Natural killer cell (primary cell): ENCODE measurements around the gene MRPS15. TPM values are rescaled to one million over a fixed set of nuclear protein-coding genes. Genes with fewer than 3 reads are reported as not detected.

ENCODE experiments used
- ATAC-seq, 3 donors: fragments of 150-1000 bp in 2 of 3; fragments of 200-7000 bp in 1 of 3; cut with Tn5 transposase; 1 replicate in 1 of 3; 2 replicates in 2 of 3; pipeline ENCODE4 v1.10.0; 2021; ENCODE audit warnings: mild to moderate bottlenecking in 2 of 3, moderate library complexity in 2 of 3
- DNase-seq, 2 donors: peaks; one replicate each; pipeline versions ENCODE4 v3.0.0 to v3.0.0-alpha.2; 2013 to 2021; ENCODE audit warnings: mixed read lengths in 1 of 2
- H3K27ac ChIP-seq: one replicate; pipeline ENCODE4 v1.5.1; 2013; ENCODE audit warnings: mild to moderate bottlenecking, low read length
- H3K27me3 ChIP-seq: one replicate; pipeline ENCODE4 v1.6.1; 2013; ENCODE audit warnings: low read length; ENCODE audit not compliant: control insufficient read depth, insufficient read depth
- H3K36me3 ChIP-seq: one replicate; pipeline ENCODE4 v1.6.1; 2013; ENCODE audit warnings: low read length; ENCODE audit not compliant: control insufficient read depth, insufficient read depth
- H3K4me1 ChIP-seq: one replicate; pipeline ENCODE4 v1.6.1; 2013; ENCODE audit warnings: low read length; ENCODE audit not compliant: control insufficient read depth, insufficient read depth
- H3K4me3 ChIP-seq: one replicate; pipeline ENCODE4 v1.5.1; 2013; ENCODE audit warnings: low read length
- H3K9me3 ChIP-seq: one replicate; pipeline ENCODE4 v1.6.1; 2013; ENCODE audit warnings: low read length; ENCODE audit not compliant: control insufficient read depth, insufficient read depth
- H3K27ac Mint-ChIP-seq, 2 donors: one replicate each; pipeline ENCODE4 v1.8.0; 2022; ENCODE audit warnings: mild to moderate bottlenecking in 2 of 2, mixed read lengths in 2 of 2, moderate library complexity in 1 of 2
- H3K27me3 Mint-ChIP-seq, 2 donors: one replicate each; pipeline ENCODE4 v1.8.0; 2022; ENCODE audit warnings: low read depth in 2 of 2, mixed read lengths in 2 of 2
- H3K36me3 Mint-ChIP-seq: one replicate; pipeline ENCODE4 v1.8.0; 2022; ENCODE audit warnings: mixed read lengths
- H3K4me1 Mint-ChIP-seq, 2 donors: one replicate each; pipeline ENCODE4 v1.8.0; 2022; ENCODE audit warnings: mixed read lengths in 2 of 2
- H3K4me3 Mint-ChIP-seq: one replicate; pipeline ENCODE4 v1.8.0; 2022; ENCODE audit warnings: mild to moderate bottlenecking, moderate library complexity, mixed read lengths
- H3K9me3 Mint-ChIP-seq, 2 donors: one replicate each; pipeline ENCODE4 v1.8.0; 2022; ENCODE audit warnings: mixed read lengths in 2 of 2
- WGBS: methylation state at CpG from one replicate; pipeline ENCODE4 v1.1.7; 2013; ENCODE audit warnings: missing lambda C conversion rate; ENCODE audit not compliant: insufficient coverage; 5-methylcytosine and 5-hydroxymethylcytosine counted together
- intact Hi-C: fragments of 100-400 bp; cut with micrococcal nuclease; formaldehyde crosslinking; loops from one replicate; pipeline ENCODE4 v1.14.2; 2022
- total RNA-seq, 4 donors: library from RNA; stranded (reverse); fragments of 120-200 nt in 1 of 4; gene quantifications; one replicate each; pipeline versions ENCODE4 v1.2.3 to v1.2.4, GENCODE V29; 2013 to 2022
- TF ChIP-seq, protein P1 (sequence below): fragments of 200-600 bp; IDR thresholded peaks from one replicate; pipeline ENCODE4 v1.8.0; 2022; ENCODE audit warnings: antibody characterized with exemption

Gene MRPS15
- total RNA-seq, 3 donors from 2014 or later (not counting 1 experiment from before 2014, with no cell fraction given): 28.2 to 38.2 (median 32.0) TPM

DNA sequence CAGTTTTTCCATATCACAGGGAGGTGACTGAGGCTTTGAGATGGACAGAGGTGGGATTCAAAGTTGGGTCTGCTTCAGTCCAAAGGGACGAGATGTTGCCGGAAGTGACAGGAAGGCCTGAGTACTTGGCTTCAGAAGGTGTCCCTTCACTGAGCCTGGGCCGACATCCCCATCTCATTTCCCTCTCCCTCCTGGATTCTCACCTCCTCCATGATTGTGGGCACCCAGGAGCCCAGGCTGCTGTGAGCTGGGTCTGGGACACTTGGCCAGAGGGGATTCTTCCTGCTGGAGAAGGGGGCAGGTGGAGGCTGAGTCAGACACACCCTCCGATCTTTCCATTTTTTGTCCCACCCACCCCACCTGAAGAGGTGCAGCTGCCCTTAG lies 2.8 kb upstream of the MRPS15 start:
- H3K27ac ChIP-seq: no peak overlapping the region
- 86% methylated on average over 3 of the region's 4 CpGs for whole genome bisulfite sequencing
- Mint-ChIP-seq H3K36me3 (no peaks in the 10 kb centered on the region), H3K27me3 (no peaks in the 10 kb centered on the region), H3K4me3 (no peak overlapping the region), H3K4me1 (peaks cover 16 to 20% of the 10 kb centered on the region in 2 donors), H3K9me3 (no peaks in the 10 kb centered on the region), H3K27ac (peak overlapping the region in 1 of 2 donors; percentile 47)
- H3K27me3 ChIP-seq: no peaks in the 10 kb centered on the region
- H3K4me1 ChIP-seq: peaks cover 13% of the 10 kb centered on the region
- H3K36me3 ChIP-seq: no peaks in the 10 kb centered on the region
- no peak overlapping the region for H3K4me3 ChIP-seq
- DNase-seq (no peak), ATAC-seq (no peak)
- TF ChIP-seq, protein P1, sequence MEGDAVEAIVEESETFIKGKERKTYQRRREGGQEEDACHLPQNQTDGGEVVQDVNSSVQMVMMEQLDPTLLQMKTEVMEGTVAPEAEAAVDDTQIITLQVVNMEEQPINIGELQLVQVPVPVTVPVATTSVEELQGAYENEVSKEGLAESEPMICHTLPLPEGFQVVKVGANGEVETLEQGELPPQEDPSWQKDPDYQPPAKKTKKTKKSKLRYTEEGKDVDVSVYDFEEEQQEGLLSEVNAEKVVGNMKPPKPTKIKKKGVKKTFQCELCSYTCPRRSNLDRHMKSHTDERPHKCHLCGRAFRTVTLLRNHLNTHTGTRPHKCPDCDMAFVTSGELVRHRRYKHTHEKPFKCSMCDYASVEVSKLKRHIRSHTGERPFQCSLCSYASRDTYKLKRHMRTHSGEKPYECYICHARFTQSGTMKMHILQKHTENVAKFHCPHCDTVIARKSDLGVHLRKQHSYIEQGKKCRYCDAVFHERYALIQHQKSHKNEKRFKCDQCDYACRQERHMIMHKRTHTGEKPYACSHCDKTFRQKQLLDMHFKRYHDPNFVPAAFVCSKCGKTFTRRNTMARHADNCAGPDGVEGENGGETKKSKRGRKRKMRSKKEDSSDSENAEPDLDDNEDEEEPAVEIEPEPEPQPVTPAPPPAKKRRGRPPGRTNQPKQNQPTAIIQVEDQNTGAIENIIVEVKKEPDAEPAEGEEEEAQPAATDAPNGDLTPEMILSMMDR: no peak
- intact Hi-C loops: no loop called here
- no peaks in the 10 kb centered on the region for H3K9me3 ChIP-seq

DNA sequence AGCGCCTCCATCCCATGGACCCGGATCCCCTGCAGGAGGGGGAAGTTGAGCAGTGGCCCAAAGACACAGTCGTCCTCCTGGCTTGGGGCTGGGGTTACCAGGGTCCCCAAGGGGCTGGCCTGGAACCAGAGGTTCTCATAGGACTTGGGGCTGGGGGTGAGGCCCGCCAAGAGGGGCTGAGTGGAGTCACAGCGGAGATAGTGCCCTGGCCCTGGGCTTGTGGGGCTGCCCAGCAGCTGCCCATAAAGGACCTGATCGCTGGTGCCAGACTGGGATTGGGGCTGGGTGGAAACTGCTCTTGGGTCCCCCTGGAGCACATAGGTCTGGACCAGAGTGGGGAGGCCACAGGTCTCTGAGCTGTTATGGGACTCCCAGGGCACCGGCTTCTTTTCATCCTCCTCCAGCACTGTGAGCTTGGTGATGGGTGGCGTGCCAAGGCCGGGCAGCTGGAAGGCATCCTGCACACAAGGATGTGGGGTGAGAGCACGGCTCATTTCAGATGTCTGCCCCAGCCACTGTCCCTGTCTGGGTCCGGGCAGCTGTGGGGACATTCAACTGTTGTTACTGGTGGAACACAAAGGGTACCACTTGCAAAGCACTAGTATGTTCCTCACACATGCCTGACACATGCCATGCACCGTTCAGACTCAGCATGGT lies 2.3 kb upstream of the MRPS15 start:
- H3K36me3 ChIP-seq: peaks cover 2% of the 10 kb centered on the region
- H3K4me3 ChIP-seq: no peak overlapping the region
- H3K27ac Mint-ChIP-seq: peak overlapping the region in 1 of 2 donors; percentile 90
- ATAC-seq: no peak
- peaks cover 16 to 22% of the 10 kb centered on the region in 2 donors for H3K4me1 Mint-ChIP-seq
- H3K4me1 ChIP-seq: peaks cover 13% of the 10 kb centered on the region
- H3K27ac ChIP-seq: no peak overlapping the region
- 92% methylated on average over 12 of the region's 12 CpGs for WGBS
- DNase-seq: no peak
- intact Hi-C loops: no loop called here
- H3K36me3 Mint-ChIP-seq: no peaks in the 10 kb centered on the region
- TF ChIP-seq, protein P1: no peak
- no peaks in the 10 kb centered on the region for H3K27me3 ChIP-seq
- no peak overlapping the region for H3K4me3 Mint-ChIP-seq
- H3K9me3 ChIP-seq: no peaks in the 10 kb centered on the region
- H3K27me3 Mint-ChIP-seq: no peaks in the 10 kb centered on the region
- no peaks in the 10 kb centered on the region for H3K9me3 Mint-ChIP-seq

DNA sequence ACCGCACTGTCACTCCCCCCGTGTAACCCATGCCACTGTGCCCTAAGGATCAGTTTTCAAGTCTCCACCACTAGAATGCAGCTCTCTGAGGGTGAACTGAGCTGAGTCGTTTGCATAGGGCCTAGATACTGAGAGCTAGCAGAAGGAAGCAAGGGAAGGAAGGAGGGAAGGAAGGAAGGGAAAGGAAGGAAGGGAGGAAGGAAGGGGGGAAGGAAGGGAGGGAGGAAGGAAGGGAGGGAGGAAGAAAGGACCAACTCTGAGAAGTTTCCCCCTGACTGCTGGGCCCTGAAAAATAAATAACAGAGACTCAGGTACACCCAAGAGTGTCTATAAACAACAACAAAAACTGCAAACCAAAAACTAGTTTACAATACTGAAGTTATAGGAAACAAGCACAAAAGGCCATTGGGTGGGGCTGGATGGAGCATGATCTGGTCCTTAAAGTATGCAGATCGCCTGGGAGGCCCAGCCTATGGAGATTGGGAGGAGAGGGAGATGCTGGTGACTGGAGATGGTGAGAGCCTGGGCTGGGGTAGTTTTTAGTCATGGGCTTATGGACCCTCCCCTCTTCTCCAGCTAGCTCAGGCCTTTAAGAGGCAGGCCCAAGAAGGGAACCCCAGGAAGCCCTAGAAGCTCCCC lies 1.7 kb upstream of the MRPS15 start:
- H3K27me3 ChIP-seq: no peaks in the 10 kb centered on the region
- no peaks in the 10 kb centered on the region for H3K27me3 Mint-ChIP-seq
- H3K27ac ChIP-seq: no peak overlapping the region
- ATAC-seq: no peak
- peaks cover 5% of the 10 kb centered on the region for H3K36me3 Mint-ChIP-seq
- intact Hi-C loops: no loop called here
- no peak overlapping the region for H3K4me3 ChIP-seq
- peak overlapping the region in 1 of 2 donors; percentile 90 for H3K27ac Mint-ChIP-seq
- 88% methylated on average over 4 of the region's 4 CpGs for WGBS
- H3K4me3 Mint-ChIP-seq: no peak overlapping the region
- no peaks in the 10 kb centered on the region for H3K9me3 Mint-ChIP-seq
- peaks cover 5% of the 10 kb centered on the region for H3K36me3 ChIP-seq
- peaks cover 20 to 22% of the 10 kb centered on the region in 2 donors for H3K4me1 Mint-ChIP-seq
- H3K9me3 ChIP-seq: no peaks in the 10 kb centered on the region
- no peak for DNase-seq
- TF ChIP-seq, protein P1: no peak
- peaks cover 13% of the 10 kb centered on the region for H3K4me1 ChIP-seq
